ENCODE results near the gene BHLHE41.

BHLHE41 gene

GRCh38 chr12:26153421-26154154, 28.8 kb upstream of the BHLHE41 start:
- Mint-ChIP-seq H3K4me1 (no peaks in the 10 kb centered on the region), H3K27ac (no peak overlapping the region), H3K9me3 (no peaks in the 10 kb centered on the region), H3K36me3 (ENCODE audit: low read depth) (no peaks in the 10 kb centered on the region), H3K27me3 (ENCODE audit: low read depth) (peaks cover 3% of the 10 kb centered on the region), H3K4me3 (no peak overlapping the region)
- TF ChIP-seq CTCF (IDR thresholded peaks at IDR 0.05; ENCODE audit: unreplicated experiment in 3 of 3) = no peak

GRCh38 chr12:26152507-26153102, 27.8 kb upstream of the BHLHE41 start:
- Mint-ChIP-seq H3K36me3 (ENCODE audit: low read depth) (no peaks in the 10 kb centered on the region), H3K9me3 (no peaks in the 10 kb centered on the region), H3K4me3 (no peak overlapping the region), H3K27ac (no peak overlapping the region), H3K27me3 (ENCODE audit: low read depth) (no peaks in the 10 kb centered on the region), H3K4me1 (no peaks in the 10 kb centered on the region)
- TF ChIP-seq CTCF (IDR thresholded peaks at IDR 0.05; ENCODE audit: unreplicated experiment in 3 of 3) = no peak

- no peaks in the 10 kb centered on the region for H3K36me3 Mint-ChIP-seq (ENCODE audit: low read depth)
- no peaks in the 10 kb centered on the region for H3K9me3 Mint-ChIP-seq
- no peaks in the 10 kb centered on the region for H3K4me1 Mint-ChIP-seq
- no peaks in the 10 kb centered on the region for H3K27me3 Mint-ChIP-seq (ENCODE audit: low read depth)
- TF ChIP-seq CTCF (IDR thresholded peaks at IDR 0.05; ENCODE audit: unreplicated experiment in 3 of 3) = no peak
- H3K4me3 Mint-ChIP-seq = no peak overlapping the region
- no peak overlapping the region for H3K27ac Mint-ChIP-seq
These were observed 26.1 kb upstream of the BHLHE41 start for GRCh38 chr12:26150736-26151450.

GRCh38 chr12:26149968-26150500, 25.2 kb upstream of the BHLHE41 start:
- Mint-ChIP-seq H3K9me3 (no peaks in the 10 kb centered on the region), H3K27ac (no peak overlapping the region), H3K36me3 (ENCODE audit: low read depth) (no peaks in the 10 kb centered on the region), H3K27me3 (ENCODE audit: low read depth) (no peaks in the 10 kb centered on the region), H3K4me1 (no peaks in the 10 kb centered on the region), H3K4me3 (no peak overlapping the region)
- no peak for TF ChIP-seq CTCF (IDR thresholded peaks at IDR 0.05; ENCODE audit: unreplicated experiment in 3 of 3)

- no peaks in the 10 kb centered on the region for H3K27me3 Mint-ChIP-seq (ENCODE audit: low read depth)
- H3K9me3 Mint-ChIP-seq = no peaks in the 10 kb centered on the region
- H3K4me1 Mint-ChIP-seq = no peaks in the 10 kb centered on the region
- H3K4me3 Mint-ChIP-seq = no peak overlapping the region
- no peak overlapping the region for H3K27ac Mint-ChIP-seq
- TF ChIP-seq CTCF (IDR thresholded peaks at IDR 0.05; ENCODE audit: unreplicated experiment in 3 of 3) = no peak
- H3K36me3 Mint-ChIP-seq (ENCODE audit: low read depth) = no peaks in the 10 kb centered on the region
These were observed 23.5 kb upstream of the BHLHE41 start for GRCh38 chr12:26148291-26148690.

All from nephron (organoid).